Adrenal gland (tissue), 5 donors: ENCODE measurements around the gene GPR52.

Experiments
- CTCF ChIP-seq, 6 experiments: fragments of 450-650 bp in 4 of 6; fragments of 200-600 bp in 2 of 6; sonication (generic) in 1 of 6; IDR thresholded peaks; 1 replicate in 5 of 6; 2 replicates in 1 of 6; pipeline versions ENCODE4 v1.5.1 to v1.8.0; 2016 to 2021; ENCODE audit warnings: antibody characterized with exemption in 6 of 6, mild to moderate bottlenecking in 2 of 6, moderate library complexity in 1 of 6
- POLR2A ChIP-seq, 2 donors: fragments of 450-650 bp; IDR thresholded peaks; one replicate each; pipeline ENCODE4 v1.6.1; 2017; ENCODE audit warnings: antibody characterized with exemption in 2 of 2, mild to moderate bottlenecking in 2 of 2, moderate library complexity in 1 of 2
- donor health status: DM: no; HTN: no; CAD: no.

- no peak for TF ChIP-seq CTCF (IDR thresholded peaks at IDR 0.05)
- no peak for TF ChIP-seq POLR2A (IDR thresholded peaks at IDR 0.05)
Measured at GRCh38 chr1:174405219-174405618, 42.5 kb upstream of the GPR52 start.
